Measurements from ENCODE around the gene ETV1.

ETV1 gene

DNA sequence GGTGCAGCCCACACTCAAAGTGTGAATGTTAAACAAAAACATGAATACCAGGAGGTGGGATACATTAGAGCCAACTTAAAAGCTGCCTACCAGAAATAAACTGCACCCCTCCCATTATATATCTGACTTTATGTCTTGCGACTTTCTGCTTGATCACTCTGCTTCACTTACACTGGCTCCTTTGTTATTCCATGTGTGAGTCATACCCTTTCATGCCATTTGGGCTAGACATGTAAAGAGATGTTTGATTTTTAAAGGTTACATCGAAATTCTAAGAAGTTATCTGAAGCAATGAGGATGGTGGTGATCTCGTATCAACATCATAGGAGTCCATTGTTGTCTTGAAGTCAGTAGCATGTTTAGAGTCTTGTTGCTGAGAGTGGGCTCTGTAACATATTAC is 31.6 kb upstream of the ETV1 start:
- Histone ChIP-seq H4K20me1 (ENCODE audit: insufficient read depth) (no peaks in the 10 kb centered on the region), H2AFZ (ENCODE audit: low read depth) (no peak overlapping the region), H3K79me2 (ENCODE audit: insufficient read depth, low read depth) (no peaks in the 10 kb centered on the region), H3K27me3 (ENCODE audit: insufficient read depth, low read depth) (no peaks in the 10 kb centered on the region), H3K27ac (no peak overlapping the region), H3K36me3 (ENCODE audit: insufficient read depth) (no peaks in the 10 kb centered on the region), H3K4me3 (IDR thresholded peaks at IDR 0.05; ENCODE audit: insufficient read depth, low read depth, low read length) (no peak overlapping the region), H3K4me1 (ENCODE audit: low read depth, poor library complexity, severe bottlenecking) (no peaks in the 10 kb centered on the region), H3K4me2 (no peak overlapping the region), H3K9ac (no peak overlapping the region)
- TF ChIP-seq CTCF (conservative IDR thresholded peaks at IDR 0.05; ENCODE audit: low read depth, low read length) = no peak

DNA sequence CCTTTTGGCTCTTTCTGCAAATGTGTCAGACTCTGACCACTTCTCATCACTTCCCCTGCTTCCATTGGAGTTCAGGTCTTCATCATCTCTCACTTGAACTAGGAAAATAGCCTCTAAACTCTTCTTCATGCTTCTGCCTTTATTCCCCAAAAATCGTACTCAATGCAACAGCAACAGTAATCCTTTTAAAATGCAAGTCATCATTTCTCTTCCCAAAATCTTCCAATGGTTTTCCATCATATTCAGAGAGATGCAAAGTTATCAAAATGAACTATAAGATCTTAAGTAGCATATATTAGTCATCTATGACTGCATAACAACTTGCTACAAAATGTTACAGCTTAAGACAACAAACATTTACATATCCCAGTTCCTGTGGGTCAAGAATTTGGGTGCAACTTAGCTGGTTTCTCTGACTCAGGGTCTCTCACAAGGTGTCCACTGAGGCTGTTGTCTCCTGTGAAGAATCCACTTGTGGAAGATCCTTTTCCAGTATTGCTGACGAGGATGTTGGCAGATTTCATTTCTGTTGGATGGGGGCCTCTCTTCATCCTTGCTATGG is 31.0 kb upstream of the ETV1 start:
- no peaks in the 10 kb centered on the region for H3K27me3 ChIP-seq (ENCODE audit: insufficient read depth, low read depth)
- no peak overlapping the region for H3K4me3 ChIP-seq (IDR thresholded peaks at IDR 0.05; ENCODE audit: insufficient read depth, low read depth, low read length)
- no peak for TF ChIP-seq CTCF (conservative IDR thresholded peaks at IDR 0.05; ENCODE audit: low read depth, low read length)
- H3K4me2 ChIP-seq = no peak overlapping the region
- H3K79me2 ChIP-seq (ENCODE audit: insufficient read depth, low read depth) = no peaks in the 10 kb centered on the region
- no peaks in the 10 kb centered on the region for H3K36me3 ChIP-seq (ENCODE audit: insufficient read depth)
- H3K9ac ChIP-seq = no peak overlapping the region
- no peaks in the 10 kb centered on the region for H4K20me1 ChIP-seq (ENCODE audit: insufficient read depth)
- no peaks in the 10 kb centered on the region for H3K4me1 ChIP-seq (ENCODE audit: low read depth, poor library complexity, severe bottlenecking)
- no peak overlapping the region for H2AFZ ChIP-seq (ENCODE audit: low read depth)
- H3K27ac ChIP-seq = no peak overlapping the region

GRCh38 chr7:14018751-14019150 is 29.3 kb upstream of the ETV1 start:
- Histone ChIP-seq H3K4me1 (ENCODE audit: low read depth, poor library complexity, severe bottlenecking) (no peaks in the 10 kb centered on the region), H3K36me3 (ENCODE audit: insufficient read depth) (no peaks in the 10 kb centered on the region), H3K79me2 (ENCODE audit: insufficient read depth, low read depth) (no peaks in the 10 kb centered on the region), H3K9ac (no peak overlapping the region), H3K4me3 (IDR thresholded peaks at IDR 0.05; ENCODE audit: insufficient read depth, low read depth, low read length) (no peak overlapping the region), H3K27ac (no peak overlapping the region), H2AFZ (ENCODE audit: low read depth) (no peak overlapping the region), H3K4me2 (no peak overlapping the region), H3K27me3 (ENCODE audit: insufficient read depth, low read depth) (no peaks in the 10 kb centered on the region), H4K20me1 (ENCODE audit: insufficient read depth) (no peaks in the 10 kb centered on the region)
- no peak for TF ChIP-seq CTCF (conservative IDR thresholded peaks at IDR 0.05; ENCODE audit: low read depth, low read length)

DNA sequence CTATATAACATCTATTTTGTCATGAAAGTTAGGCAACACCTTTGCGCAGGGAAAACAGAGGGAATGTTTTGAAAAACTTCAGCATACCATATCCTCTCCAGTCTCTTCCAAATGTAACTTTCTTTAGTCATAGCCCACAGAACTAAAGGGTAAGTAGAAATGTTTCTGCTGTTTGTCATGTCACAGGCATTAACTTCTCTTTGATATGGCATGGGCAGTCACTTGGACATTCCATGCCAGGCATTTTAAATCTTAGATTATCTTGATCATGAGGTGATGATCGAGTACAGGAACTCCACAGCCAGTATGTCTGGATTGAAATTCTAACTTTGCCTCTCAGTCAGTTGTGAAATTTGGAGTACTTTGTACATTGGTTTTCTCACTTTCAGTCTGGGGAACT is 27.5 kb upstream of the ETV1 start:
- Histone ChIP-seq H3K27me3 (ENCODE audit: insufficient read depth, low read depth) (no peaks in the 10 kb centered on the region), H3K4me2 (no peak overlapping the region), H3K4me1 (ENCODE audit: low read depth, poor library complexity, severe bottlenecking) (no peaks in the 10 kb centered on the region), H4K20me1 (ENCODE audit: insufficient read depth) (no peaks in the 10 kb centered on the region), H3K36me3 (ENCODE audit: insufficient read depth) (no peaks in the 10 kb centered on the region), H3K4me3 (IDR thresholded peaks at IDR 0.05; ENCODE audit: insufficient read depth, low read depth, low read length) (no peak overlapping the region), H3K27ac (no peak overlapping the region), H3K79me2 (ENCODE audit: insufficient read depth, low read depth) (no peaks in the 10 kb centered on the region), H3K9ac (no peak overlapping the region), H2AFZ (ENCODE audit: low read depth) (no peak overlapping the region)
- no peak for TF ChIP-seq CTCF (conservative IDR thresholded peaks at IDR 0.05; ENCODE audit: low read depth, low read length)

Data from KMS-11 (cell line).